Omental fat pad (tissue), 4 donors: Measurements from ENCODE around the gene RCAN2. TPM values are rescaled to one million over a fixed set of nuclear protein-coding genes. Genes with fewer than 3 reads are reported as not detected.
A peak's percentile ranks its signal among the peaks of the same experiment; 100 is the strongest.

Experiments
- ATAC-seq: fragments of 150-250 bp; one replicate; pipeline ENCODE4 v1.9.1; 2016; ENCODE audit warnings: mild to moderate bottlenecking, moderate library complexity; ENCODE audit not compliant: low FRiP score
- DNase-seq: peaks from one replicate; pipeline ENCODE4 v3.0.0-alpha.2; 2019; ENCODE audit warnings: low spot score
- CTCF ChIP-seq, 3 donors: fragments of 450-650 bp; IDR thresholded peaks; one replicate each; pipeline ENCODE4 v1.5.1; 2016 to 2017; ENCODE audit warnings: antibody characterized with exemption in 3 of 3, mild to moderate bottlenecking in 3 of 3, moderate library complexity in 2 of 3
- total RNA-seq, 4 donors: library from RNA; depleted of rRNA; stranded (reverse); fragments of >200 nt; gene quantifications; one replicate each; pipeline ENCODE4 v1.1.0, GENCODE V29; 2016

RCAN2 gene
- total RNA-seq, 4 donors from 2014 or later = 2.5 to 7.9 (median 3.7) TPM

GRCh38 chr6:46289898-46290297 lies 201.4 kb downstream of the RCAN2 start:
- TF ChIP-seq CTCF (IDR thresholded peaks at IDR 0.05) = no peak
- no peak for DNase-seq
- no peak for ATAC-seq

GRCh38 chr6:46288835-46289234 lies 202.4 kb downstream of the RCAN2 start:
- TF ChIP-seq CTCF (IDR thresholded peaks at IDR 0.05) = no peak
- no peak for DNase-seq
- no peak for ATAC-seq

GRCh38 chr6:46287681-46288080 lies 203.6 kb downstream of the RCAN2 start:
- no peak for TF ChIP-seq CTCF (IDR thresholded peaks at IDR 0.05)
- DNase-seq (no peak), ATAC-seq (no peak)

GRCh38 chr6:46287043-46287442 lies 204.2 kb downstream of the RCAN2 start:
- DNase-seq = no peak

GRCh38 chr6:46284475-46284874 lies 206.8 kb downstream of the RCAN2 start:
- TF ChIP-seq CTCF (IDR thresholded peaks at IDR 0.05) = no peak
- ATAC-seq (no peak), DNase-seq (no peak)

More at GRCh38 chr6:46287043-46287442, 204.2 kb downstream of the RCAN2 start:
- ATAC-seq = no peak
- TF ChIP-seq CTCF (IDR thresholded peaks at IDR 0.05) = no peak

- DNase-seq = no peak
- no peak for TF ChIP-seq CTCF (IDR thresholded peaks at IDR 0.05)
- no peak for ATAC-seq
Measured at GRCh38 chr6:46281110-46281509, 210.1 kb downstream of the RCAN2 start.

GRCh38 chr6:46279874-46280273 lies 211.4 kb downstream of the RCAN2 start:
- no peak for TF ChIP-seq CTCF (IDR thresholded peaks at IDR 0.05)
- no peak for DNase-seq
- ATAC-seq = peak; percentile 87
